ENCODE measurements around the gene LOXL4. TPM values are rescaled to one million over a fixed set of nuclear protein-coding genes. Genes with fewer than 3 reads are reported as not detected.

The LOXL4 gene
- total and polyA plus RNA-seq, 3 experiments from 2014 or later = 0.43 TPM; not detected in 2

DNA sequence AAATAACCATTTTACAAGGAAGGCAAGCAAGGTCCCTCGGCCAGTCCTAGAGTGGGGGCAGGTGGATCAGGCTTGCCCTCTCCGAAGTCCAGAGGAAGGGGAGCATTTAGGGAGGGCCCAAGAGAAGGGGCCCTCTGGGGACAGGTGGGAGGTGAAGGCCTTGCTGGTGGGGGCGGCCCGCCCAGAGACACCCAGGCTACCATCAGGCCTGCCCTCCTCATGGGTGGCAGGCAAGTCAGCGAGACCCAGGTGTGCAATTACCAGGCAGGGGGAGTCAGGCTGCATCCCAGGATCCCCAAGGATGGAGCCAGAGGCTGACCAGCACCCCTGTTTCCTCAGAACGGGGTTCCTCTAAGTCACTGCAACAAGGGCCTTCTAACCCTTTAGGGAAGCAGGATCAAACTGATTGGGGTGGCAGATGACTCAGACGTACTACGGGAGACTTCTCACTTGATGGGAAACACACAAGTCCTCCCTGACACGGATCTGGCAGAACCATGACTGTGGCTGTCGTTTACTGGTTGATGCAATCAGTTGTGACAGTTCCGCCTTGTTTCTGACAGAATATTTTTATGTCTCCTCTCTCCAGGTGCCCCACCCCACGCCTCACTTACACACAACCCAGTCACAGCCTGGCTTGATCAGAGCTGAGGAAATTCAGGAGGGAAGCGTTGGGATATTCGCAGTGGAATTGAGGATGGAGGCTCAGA lies 8.2 kb downstream of the LOXL4 start:
- H3K36me3 Mint-ChIP-seq = peaks cover 0 to 17% (median 8%) of the 10 kb centered on the region in 3 donors
- ChIA-PET POLR2A (no interaction called here), CTCF (no interaction called here)
- H3K4me3 Mint-ChIP-seq = no peak overlapping the region
- no peak overlapping the region for H3K4me3 ChIP-seq (ENCODE audit: low read length)
- H3K4me1 ChIP-seq (ENCODE audit: insufficient read depth, low read length) = no peaks in the 10 kb centered on the region
- H3K36me3 ChIP-seq (ENCODE audit: insufficient read depth, low read length) = no peaks in the 10 kb centered on the region
- no peaks in the 10 kb centered on the region for H3K9me3 ChIP-seq (ENCODE audit: low read length)
- H3K27ac Mint-ChIP-seq = peak overlapping the region in 2 of 8 donors; percentile 19 to 49
- DNase-seq = no peak
- H3K27ac ChIP-seq (ENCODE audit: low read depth, low read length) = no peak overlapping the region
- H3K27me3 Mint-ChIP-seq = no peaks in the 10 kb centered on the region
- no peaks in the 10 kb centered on the region for H3K27me3 ChIP-seq (ENCODE audit: insufficient read depth, low read length, poor library complexity, severe bottlenecking)
- no peaks in the 10 kb centered on the region for H3K4me1 Mint-ChIP-seq
- H3K9me3 Mint-ChIP-seq = no peaks in the 10 kb centered on the region

DNA sequence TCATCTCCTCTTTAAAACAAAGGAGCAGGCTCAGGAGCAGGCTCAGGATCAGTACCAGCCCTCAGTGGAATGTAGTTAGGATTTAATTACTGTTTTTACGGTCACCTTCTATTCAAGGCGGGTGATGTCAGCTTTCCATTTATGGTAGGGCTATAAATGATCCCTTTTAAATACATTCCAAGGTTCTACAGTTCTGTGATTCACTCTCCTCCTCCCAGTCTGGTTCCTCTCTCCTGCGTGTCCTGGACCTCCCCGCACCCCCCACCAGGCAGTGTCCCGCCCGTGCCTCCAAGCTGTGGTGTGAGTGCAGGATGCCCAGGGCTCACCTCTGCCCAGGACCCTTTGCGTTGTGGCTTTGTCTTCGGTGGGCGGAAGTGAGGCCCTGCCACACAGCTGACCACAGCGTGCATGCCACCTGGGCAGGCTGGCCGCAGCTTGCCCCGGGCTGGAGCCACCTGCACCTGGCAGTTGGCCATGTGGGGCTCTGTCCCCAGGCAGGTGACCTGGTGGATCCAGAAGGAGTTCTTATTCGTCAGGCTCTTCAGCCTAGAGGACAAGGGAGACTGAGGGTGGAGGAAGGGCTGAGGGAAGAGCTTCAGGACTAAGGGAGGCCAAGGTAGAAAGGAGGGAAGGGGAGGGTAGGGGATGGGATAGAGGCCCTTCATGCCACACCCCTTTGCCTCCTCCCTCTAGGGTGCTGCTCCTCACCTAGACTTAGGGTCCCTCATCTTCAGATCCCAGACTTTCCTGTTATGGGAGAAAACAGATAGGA lies 9.1 kb downstream of the LOXL4 start:
- CTCF ChIA-PET = no interaction called here

GRCh38 chr10:98257961-98258360 lies 10.0 kb downstream of the LOXL4 start:
- CTCF ChIA-PET = no interaction called here

More for the DNA sequence above, 9.1 kb downstream of the LOXL4 start:
- no peaks in the 10 kb centered on the region for H3K9me3 Mint-ChIP-seq
- H3K27me3 ChIP-seq (ENCODE audit: insufficient read depth, low read length, poor library complexity, severe bottlenecking) = no peaks in the 10 kb centered on the region
- no peaks in the 10 kb centered on the region for H3K9me3 ChIP-seq (ENCODE audit: low read length)
- H3K4me3 ChIP-seq (ENCODE audit: low read length) = no peak overlapping the region
- H3K27me3 Mint-ChIP-seq = no peaks in the 10 kb centered on the region
- DNase-seq = no peak
- POLR2A ChIA-PET = interaction anchor here (0.5 kb wide), 1 partner anchor 1954 kb away, joined by 8 read pairs; no protein-coding TSS in a partner anchor
- H3K36me3 Mint-ChIP-seq = peaks cover 0 to 19% (median 12%) of the 10 kb centered on the region in 3 donors
- H3K4me3 Mint-ChIP-seq = no peak overlapping the region
- peak overlapping the region in 1 of 8 donors; percentile 24 for H3K27ac Mint-ChIP-seq
- no peaks in the 10 kb centered on the region for H3K4me1 ChIP-seq (ENCODE audit: insufficient read depth, low read length)
- no peak overlapping the region for H3K27ac ChIP-seq (ENCODE audit: low read depth, low read length)
- no peaks in the 10 kb centered on the region for H3K4me1 Mint-ChIP-seq
- H3K36me3 ChIP-seq (ENCODE audit: insufficient read depth, low read length) = no peaks in the 10 kb centered on the region

DNA sequence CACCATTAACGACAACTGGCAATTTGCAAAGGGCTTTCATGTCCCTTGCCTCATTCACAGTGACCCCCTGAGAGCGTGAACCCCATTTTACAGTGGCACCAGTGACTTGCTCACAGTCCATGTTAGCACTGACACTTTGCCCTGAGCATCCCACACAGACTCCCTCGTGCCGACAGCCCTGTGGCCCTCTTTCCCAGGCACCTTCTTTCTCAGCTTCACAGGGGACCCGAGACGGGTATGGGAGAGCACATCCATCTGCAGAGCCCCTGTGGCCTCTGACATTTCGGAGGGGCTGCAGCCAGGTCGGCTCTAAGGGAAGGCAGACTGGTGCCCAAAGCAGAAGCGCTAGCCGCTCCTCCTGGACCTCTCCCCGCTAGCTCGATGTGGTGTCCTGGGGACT lies 10.8 kb downstream of the LOXL4 start:
- Mint-ChIP-seq H3K27ac (no peak overlapping the region), H3K4me3 (no peak overlapping the region), H3K9me3 (no peaks in the 10 kb centered on the region), H3K4me1 (no peaks in the 10 kb centered on the region), H3K27me3 (no peaks in the 10 kb centered on the region), H3K36me3 (peaks cover 0 to 23% (median 12%) of the 10 kb centered on the region in 3 donors)
- H3K4me1 ChIP-seq (ENCODE audit: insufficient read depth, low read length) = no peaks in the 10 kb centered on the region
- ChIA-PET POLR2A (no interaction called here), CTCF (no interaction called here)
- H3K9me3 ChIP-seq (ENCODE audit: low read length) = no peaks in the 10 kb centered on the region
- DNase-seq = no peak
- H3K36me3 ChIP-seq (ENCODE audit: insufficient read depth, low read length) = no peaks in the 10 kb centered on the region
- no peaks in the 10 kb centered on the region for H3K27me3 ChIP-seq (ENCODE audit: insufficient read depth, low read length, poor library complexity, severe bottlenecking)
- H3K27ac ChIP-seq (ENCODE audit: low read depth, low read length) = no peak overlapping the region
- no peak overlapping the region for H3K4me3 ChIP-seq (ENCODE audit: low read length)

More at GRCh38 chr10:98257961-98258360, 10.0 kb downstream of the LOXL4 start:
- Histone ChIP-seq H3K4me3 (ENCODE audit: low read length) (no peak overlapping the region), H3K36me3 (ENCODE audit: insufficient read depth, low read length) (no peaks in the 10 kb centered on the region), H3K4me1 (ENCODE audit: insufficient read depth, low read length) (no peaks in the 10 kb centered on the region), H3K27me3 (ENCODE audit: insufficient read depth, low read length, poor library complexity, severe bottlenecking) (no peaks in the 10 kb centered on the region), H3K9me3 (ENCODE audit: low read length) (no peaks in the 10 kb centered on the region), H3K27ac (ENCODE audit: low read depth, low read length) (no peak overlapping the region)
- Mint-ChIP-seq H3K4me3 (no peak overlapping the region), H3K4me1 (no peaks in the 10 kb centered on the region), H3K27me3 (no peaks in the 10 kb centered on the region), H3K27ac (no peak overlapping the region), H3K9me3 (no peaks in the 10 kb centered on the region), H3K36me3 (peaks cover 0 to 19% (median 12%) of the 10 kb centered on the region in 3 donors)
- POLR2A ChIA-PET = interaction anchor here (0.5 kb wide), 1 partner anchor 1955 kb away, joined by 8 read pairs; no protein-coding TSS in a partner anchor
- no peak for DNase-seq

- Histone ChIP-seq H3K27ac (ENCODE audit: low read depth, low read length) (no peak overlapping the region), H3K36me3 (ENCODE audit: insufficient read depth, low read length) (no peaks in the 10 kb centered on the region), H3K4me1 (ENCODE audit: insufficient read depth, low read length) (no peaks in the 10 kb centered on the region), H3K4me3 (ENCODE audit: low read length) (no peak overlapping the region), H3K27me3 (ENCODE audit: insufficient read depth, low read length, poor library complexity, severe bottlenecking) (no peaks in the 10 kb centered on the region), H3K9me3 (ENCODE audit: low read length) (no peaks in the 10 kb centered on the region)
- POLR2A ChIA-PET = no interaction called here
- Mint-ChIP-seq H3K27ac (no peak overlapping the region), H3K4me3 (no peak overlapping the region), H3K27me3 (no peaks in the 10 kb centered on the region), H3K9me3 (no peaks in the 10 kb centered on the region), H3K4me1 (no peaks in the 10 kb centered on the region), H3K36me3 (peaks cover 0 to 28% (median 13%) of the 10 kb centered on the region in 3 donors)
- CTCF ChIA-PET = no interaction called here
- no peak for DNase-seq
Observed at GRCh38 chr10:98256692-98257091, 11.3 kb downstream of the LOXL4 start.

DNA sequence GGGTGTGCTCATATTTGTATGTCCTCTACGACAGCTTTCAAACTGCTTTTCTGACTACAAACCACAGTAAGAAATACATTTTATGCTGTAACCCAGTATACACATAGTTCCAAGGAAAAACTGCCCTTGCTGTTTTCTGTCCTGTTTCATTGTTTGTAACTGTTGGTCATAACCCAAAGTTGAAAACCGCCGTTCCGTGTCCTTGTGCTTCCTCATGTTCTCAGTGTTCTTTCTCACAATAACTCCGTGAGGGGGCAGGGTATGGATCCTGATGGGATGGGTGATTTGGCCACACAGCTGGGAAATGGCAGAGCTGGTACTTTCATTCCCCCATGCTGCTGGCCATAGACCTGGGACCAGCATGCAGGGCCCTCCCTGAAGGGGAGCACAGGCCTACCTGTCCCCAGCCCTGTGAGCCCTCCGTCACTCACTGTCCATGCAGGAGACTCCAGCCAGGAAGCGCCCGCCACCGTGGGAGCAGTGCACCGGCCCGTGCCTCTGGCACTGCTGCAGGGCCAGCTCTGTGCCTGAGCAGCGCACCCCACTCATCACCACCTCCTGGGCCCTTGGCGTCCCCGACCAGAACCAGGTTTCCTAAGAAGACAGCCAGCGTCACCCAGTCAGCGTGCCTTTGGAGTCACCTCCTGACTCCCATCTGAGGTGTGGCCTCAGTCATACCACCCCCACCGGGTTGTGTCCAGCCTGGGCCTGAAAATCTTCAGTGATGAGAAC lies 12.7 kb downstream of the LOXL4 start:
- ChIA-PET CTCF (interaction anchor here (1.5 kb wide), 1 partner anchor 19 kb away, joined by 3 read pairs; no protein-coding TSS in a partner anchor), POLR2A (no interaction called here)
- DNase-seq = no peak
- Histone ChIP-seq H3K4me3 (ENCODE audit: low read length) (no peak overlapping the region), H3K9me3 (ENCODE audit: low read length) (no peaks in the 10 kb centered on the region), H3K4me1 (ENCODE audit: insufficient read depth, low read length) (no peaks in the 10 kb centered on the region), H3K36me3 (ENCODE audit: insufficient read depth, low read length) (peaks cover under 1% of the 10 kb centered on the region), H3K27ac (ENCODE audit: low read depth, low read length) (no peak overlapping the region), H3K27me3 (ENCODE audit: insufficient read depth, low read length, poor library complexity, severe bottlenecking) (no peaks in the 10 kb centered on the region)
- Mint-ChIP-seq H3K9me3 (no peaks in the 10 kb centered on the region), H3K27me3 (no peaks in the 10 kb centered on the region), H3K27ac (peak overlapping the region in 1 of 8 donors; percentile 57), H3K36me3 (peaks cover 0 to 40% (median 20%) of the 10 kb centered on the region in 3 donors), H3K4me3 (no peak overlapping the region), H3K4me1 (no peaks in the 10 kb centered on the region)

DNA sequence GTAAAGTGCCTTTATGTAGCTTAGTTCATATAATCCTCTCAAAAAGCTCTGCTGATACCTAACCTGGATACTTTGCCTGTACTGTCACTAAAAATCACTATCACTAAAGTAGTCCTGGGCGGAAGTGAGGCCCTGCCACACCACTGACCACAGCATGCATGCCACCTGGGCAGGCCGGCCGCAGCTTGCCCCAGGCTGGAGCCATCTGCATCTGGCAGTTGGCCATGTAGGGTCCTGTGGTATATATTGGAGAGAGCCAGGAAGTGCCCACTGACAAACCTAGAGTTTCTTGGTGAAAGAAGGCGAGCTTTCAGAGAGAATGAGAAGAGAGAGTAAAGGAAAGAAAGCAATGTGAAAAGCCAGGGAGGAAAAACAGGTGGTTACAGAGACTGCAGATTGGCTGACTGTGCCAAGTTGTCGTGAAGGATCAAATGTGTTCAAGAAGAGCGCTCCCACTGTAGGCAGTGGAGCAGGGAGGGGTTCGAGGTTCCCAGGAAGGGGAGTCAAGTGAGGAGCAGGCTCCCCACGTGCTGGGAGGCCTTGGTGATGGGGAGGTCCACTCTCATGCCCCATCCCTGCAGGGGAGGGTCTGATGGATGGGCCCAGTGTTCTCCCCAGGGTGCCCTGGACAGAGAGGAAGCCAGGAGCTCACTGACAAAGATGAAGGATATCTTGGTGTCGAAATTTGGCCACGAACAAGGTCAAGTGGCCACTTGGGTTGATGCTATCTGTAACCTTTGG lies 13.6 kb downstream of the LOXL4 start:
- ChIA-PET POLR2A (no interaction called here), CTCF (interaction anchor here (1.5 kb wide), 1 partner anchor 18 kb away, joined by 3 read pairs; no protein-coding TSS in a partner anchor)
- H3K27ac Mint-ChIP-seq = peak overlapping the region in 2 of 8 donors; percentile 10 to 27
- peaks cover 4% of the 10 kb centered on the region for H3K36me3 ChIP-seq (ENCODE audit: insufficient read depth, low read length)
- no peaks in the 10 kb centered on the region for H3K27me3 Mint-ChIP-seq
- no peak overlapping the region for H3K4me3 ChIP-seq (ENCODE audit: low read length)
- H3K9me3 ChIP-seq (ENCODE audit: low read length) = no peaks in the 10 kb centered on the region
- no peak overlapping the region for H3K4me3 Mint-ChIP-seq
- peaks cover 0 to 49% (median 25%) of the 10 kb centered on the region in 3 donors for H3K36me3 Mint-ChIP-seq
- H3K9me3 Mint-ChIP-seq = no peaks in the 10 kb centered on the region
- no peak overlapping the region for H3K27ac ChIP-seq (ENCODE audit: low read depth, low read length)
- no peaks in the 10 kb centered on the region for H3K4me1 Mint-ChIP-seq
- H3K4me1 ChIP-seq (ENCODE audit: insufficient read depth, low read length) = no peaks in the 10 kb centered on the region
- no peak for DNase-seq
- H3K27me3 ChIP-seq (ENCODE audit: insufficient read depth, low read length, poor library complexity, severe bottlenecking) = no peaks in the 10 kb centered on the region

All from CD8-positive, alpha-beta memory T cell (primary cell).